Mesenchymal stem cell (in vitro differentiated cells and primary cell): ENCODE results near the gene ZMYM2.

Experiments
- DNase-seq: peaks from one replicate; pipeline ENCODE4 v3.0.0-alpha.2; 2013
- H2AFZ ChIP-seq: one replicate; pipeline ENCODE4 v1.6.1; 2013; ENCODE audit warnings: low read depth, mild to moderate bottlenecking, control low read depth, inconsistent platforms, low read length, moderate library complexity
- H2AK5ac ChIP-seq: 2 replicates; pipeline ENCODE4 v1.6.1; 2013; ENCODE audit warnings: low read length, moderate library complexity, mild to moderate bottlenecking, inconsistent platforms; ENCODE audit not compliant: severe bottlenecking
- H2BK120ac ChIP-seq: one replicate; pipeline ENCODE4 v1.6.1; 2013; ENCODE audit warnings: low read depth, mild to moderate bottlenecking, inconsistent platforms, low read length, moderate library complexity
- H2BK12ac ChIP-seq, 2 experiments: one replicate each; pipeline ENCODE4 v1.6.1; 2013; ENCODE audit warnings: inconsistent platforms in 2 of 2, low read length in 2 of 2, mild to moderate bottlenecking in 2 of 2, moderate library complexity in 2 of 2, control low read depth in 1 of 2
- H2BK15ac ChIP-seq: one replicate; pipeline ENCODE4 v1.6.1; 2013; ENCODE audit warnings: mild to moderate bottlenecking, low read depth, inconsistent platforms; ENCODE audit not compliant: poor library complexity, severe bottlenecking
- H2BK5ac ChIP-seq: 2 replicates; pipeline ENCODE4 v1.6.1; 2013; ENCODE audit warnings: low read depth, mild to moderate bottlenecking, low read length, control low read depth, inconsistent platforms; ENCODE audit not compliant: poor library complexity, severe bottlenecking
- H3K14ac ChIP-seq, 2 experiments: one replicate each; pipeline ENCODE4 v1.6.1; 2013; ENCODE audit warnings: inconsistent platforms in 2 of 2, low read length in 2 of 2, control low read depth in 1 of 2, mild to moderate bottlenecking in 1 of 2, moderate library complexity in 1 of 2
- H3K18ac ChIP-seq, 2 experiments: one replicate each; pipeline ENCODE4 v1.6.1; 2013; ENCODE audit warnings: inconsistent platforms in 2 of 2, low read length in 2 of 2, control low read depth in 1 of 2, low read depth in 1 of 2, mild to moderate bottlenecking in 1 of 2
- H3K23ac ChIP-seq, 2 experiments: one replicate each; pipeline ENCODE4 v1.6.1; 2013; ENCODE audit warnings: inconsistent platforms in 2 of 2, low read length in 2 of 2, mild to moderate bottlenecking in 2 of 2, moderate library complexity in 2 of 2, control low read depth in 1 of 2
- H3K27ac ChIP-seq: 2 replicates; pipeline ENCODE4 v1.5.1; 2013; ENCODE audit warnings: mild to moderate bottlenecking, moderate library complexity, low read length, control low read depth, inconsistent platforms; ENCODE audit not compliant: poor library complexity, severe bottlenecking
- H3K27me3 ChIP-seq, 2 experiments: 2 replicates each; pipeline versions ENCODE4 v1.6.1 to v1.7.0; 2013; ENCODE audit warnings: low read length in 2 of 2, mild to moderate bottlenecking in 2 of 2, moderate library complexity in 2 of 2, control low read depth in 1 of 2, inconsistent platforms in 1 of 2; ENCODE audit not compliant: control insufficient read depth in 1 of 2, insufficient read depth in 1 of 2
- H3K36me3 ChIP-seq, 2 experiments: 2 replicates each; pipeline versions ENCODE4 v1.6.1 to v1.7.0; 2013; ENCODE audit warnings: low read length in 2 of 2, control low read depth in 1 of 2, inconsistent platforms in 1 of 2, low read depth in 1 of 2, mild to moderate bottlenecking in 1 of 2; ENCODE audit not compliant: insufficient read depth in 2 of 2, control insufficient read depth in 1 of 2
- H3K4ac ChIP-seq, 2 experiments: one replicate each; pipeline ENCODE4 v1.6.1; 2013; ENCODE audit warnings: inconsistent platforms in 2 of 2, low read length in 2 of 2, mild to moderate bottlenecking in 2 of 2, moderate library complexity in 2 of 2, control low read depth in 1 of 2, low read depth in 1 of 2
- H3K4me1 ChIP-seq: 2 replicates; pipeline ENCODE4 v1.6.1; 2013; ENCODE audit warnings: low read depth, low read length, control low read depth; ENCODE audit not compliant: control insufficient read depth, insufficient read depth
- H3K4me2 ChIP-seq: 2 replicates; pipeline ENCODE4 v1.6.1; 2013; ENCODE audit warnings: low read length, mild to moderate bottlenecking, inconsistent platforms; ENCODE audit not compliant: poor library complexity, severe bottlenecking
- H3K4me3 ChIP-seq, 2 experiments: 2 replicates each; pipeline versions ENCODE4 v1.5.1 to v1.7.0; 2013; ENCODE audit warnings: low read length in 2 of 2, mild to moderate bottlenecking in 2 of 2, control low read depth in 1 of 2, low read depth in 1 of 2; ENCODE audit not compliant: insufficient read depth in 1 of 2
- H3K79me1 ChIP-seq: replicated peaks from 2 replicates; pipeline ENCODE4 v1.6.1; 2013; ENCODE audit warnings: mild to moderate bottlenecking, control low read depth, low read length, inconsistent platforms; ENCODE audit not compliant: poor library complexity, severe bottlenecking
- H3K9ac ChIP-seq: 2 replicates; pipeline ENCODE4 v1.7.0; 2013; ENCODE audit warnings: mild to moderate bottlenecking, low read length, moderate library complexity
- H3K9me3 ChIP-seq: 2 replicates; pipeline ENCODE4 v1.7.0; 2013; ENCODE audit warnings: mild to moderate bottlenecking, low read length; ENCODE audit not compliant: control insufficient read depth
- H4K8ac ChIP-seq: one replicate; pipeline ENCODE4 v1.6.1; 2013; ENCODE audit warnings: inconsistent platforms, mild to moderate bottlenecking, low read length, moderate library complexity
- H4K91ac ChIP-seq: one replicate; pipeline ENCODE4 v1.6.1; 2013; ENCODE audit warnings: mild to moderate bottlenecking, low read length, inconsistent platforms
- WGBS: methylation state at CpG from one replicate; pipeline ENCODE4 v1.1.7; 2013; ENCODE audit warnings: mixed read lengths; 5-methylcytosine and 5-hydroxymethylcytosine counted together

Gene ZMYM2

GRCh38 chr13:20130652-20131051, 172.1 kb downstream of the ZMYM2 start:
- H2BK5ac ChIP-seq, result no peak overlapping the region
- no peak overlapping the region for H2BK12ac ChIP-seq
- no peak overlapping the region for H3K18ac ChIP-seq
- peaks cover 15 to 48% of the 10 kb centered on the region in 2 experiments for H3K27me3 ChIP-seq
- no peak overlapping the region for H3K14ac ChIP-seq
- WGBS, result 96% methylated on average over 2 of the region's 2 CpGs
- H3K9ac ChIP-seq, result no peak overlapping the region
- H4K91ac ChIP-seq, result no peak overlapping the region
- H3K9me3 ChIP-seq, result no peaks in the 10 kb centered on the region
- H2AFZ ChIP-seq, result no peak overlapping the region
- no peak for DNase-seq
- no peaks in the 10 kb centered on the region for H3K36me3 ChIP-seq
- no peak overlapping the region for H3K23ac ChIP-seq
- H3K4me1 ChIP-seq, result peaks cover 15% of the 10 kb centered on the region
- H3K79me1 ChIP-seq, result no peaks in the 10 kb centered on the region
- no peak overlapping the region for H3K4me2 ChIP-seq
- no peak overlapping the region for H2BK15ac ChIP-seq
- H3K27ac ChIP-seq, result no peak overlapping the region
- H3K4me3 ChIP-seq, result no peak overlapping the region
- H3K4ac ChIP-seq, result no peak overlapping the region
- no peak overlapping the region for H2AK5ac ChIP-seq
- no peak overlapping the region for H2BK120ac ChIP-seq
- H4K8ac ChIP-seq, result no peak overlapping the region

DNA sequence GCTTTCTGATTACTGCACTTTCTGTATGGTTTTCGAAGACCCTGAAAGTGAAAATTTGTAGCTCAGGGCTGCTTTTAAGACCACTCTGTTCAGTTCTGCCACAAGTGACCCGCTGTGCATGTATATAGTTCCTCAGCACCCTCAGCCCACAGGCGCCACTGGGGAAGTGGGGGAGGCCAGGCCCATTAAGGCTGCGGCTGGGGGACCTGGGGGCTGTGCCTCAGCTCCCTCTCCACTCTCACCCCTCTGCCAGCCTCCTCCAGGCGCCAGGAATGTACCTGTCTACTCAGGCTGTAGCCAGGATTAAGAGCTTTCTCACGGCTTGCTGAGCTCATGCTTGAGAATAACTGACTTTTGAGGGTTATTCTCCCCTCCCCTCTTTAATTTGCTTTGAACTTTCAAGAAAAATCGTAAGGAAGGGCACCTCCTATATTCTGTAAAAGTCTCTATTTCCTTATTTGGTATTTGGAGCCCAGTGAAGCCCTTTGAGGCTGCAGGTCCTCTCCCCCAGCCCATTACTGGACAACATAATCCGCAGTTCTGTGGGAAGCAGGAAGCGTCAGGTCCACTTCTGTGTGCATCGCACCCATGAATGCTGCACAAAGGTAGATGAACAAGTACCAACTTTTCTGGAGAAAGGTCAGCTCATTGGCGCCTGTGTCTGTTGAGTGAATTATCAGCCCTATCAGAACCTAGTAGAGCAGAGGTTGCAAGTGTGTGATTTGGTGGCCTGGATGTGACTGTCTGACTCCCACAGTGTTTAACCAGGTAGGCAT, 172.7 kb downstream of the ZMYM2 start:
- no peak overlapping the region for H3K4ac ChIP-seq
- peaks cover 12 to 48% of the 10 kb centered on the region in 2 experiments for H3K27me3 ChIP-seq
- no peaks in the 10 kb centered on the region for H3K79me1 ChIP-seq
- DNase-seq, result no peak
- WGBS, result 85% methylated on average over 11 of the region's 11 CpGs
- peaks cover 15% of the 10 kb centered on the region for H3K4me1 ChIP-seq
- H3K4me2 ChIP-seq, result no peak overlapping the region
- H2BK5ac ChIP-seq, result no peak overlapping the region
- no peak overlapping the region for H3K4me3 ChIP-seq
- H4K91ac ChIP-seq, result no peak overlapping the region
- no peak overlapping the region for H2BK15ac ChIP-seq
- no peak overlapping the region for H3K9ac ChIP-seq
- H3K27ac ChIP-seq, result no peak overlapping the region
- no peak overlapping the region for H3K18ac ChIP-seq
- no peak overlapping the region for H2BK120ac ChIP-seq
- H2AK5ac ChIP-seq, result no peak overlapping the region
- no peaks in the 10 kb centered on the region for H3K9me3 ChIP-seq
- H3K23ac ChIP-seq, result no peak overlapping the region
- H4K8ac ChIP-seq, result no peak overlapping the region
- H3K14ac ChIP-seq, result no peak overlapping the region
- no peaks in the 10 kb centered on the region for H3K36me3 ChIP-seq
- no peak overlapping the region for H2BK12ac ChIP-seq
- H2AFZ ChIP-seq, result no peak overlapping the region

DNA sequence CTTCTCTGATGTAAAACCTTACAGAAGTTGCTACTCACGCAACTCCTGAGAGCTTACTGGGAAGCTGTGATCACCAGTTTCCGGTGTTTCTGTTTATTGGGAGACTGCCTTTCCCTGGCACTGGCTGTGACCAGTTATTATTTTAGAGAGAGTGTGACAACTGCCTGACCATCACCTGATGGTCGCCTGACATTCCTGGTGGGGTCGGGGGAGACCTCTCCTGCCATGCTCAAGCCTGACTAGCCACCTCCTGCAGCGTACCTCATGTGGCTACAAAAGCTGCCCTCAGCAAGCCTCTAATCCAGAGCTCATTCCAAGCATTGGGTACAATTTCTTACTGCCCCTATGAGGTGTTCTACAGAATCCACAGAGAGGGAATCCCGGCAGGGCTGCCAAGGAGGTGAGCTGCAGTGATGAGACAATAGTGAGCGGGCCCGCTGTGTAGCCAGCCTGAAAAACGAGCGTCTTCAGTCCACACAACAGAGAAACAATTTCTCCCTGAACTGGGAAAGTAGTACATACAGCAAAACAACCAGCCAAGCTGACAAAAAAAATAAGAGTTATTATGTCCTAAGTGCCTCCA, 173.6 kb downstream of the ZMYM2 start:
- no peak overlapping the region for H2BK5ac ChIP-seq
- H3K9ac ChIP-seq, result no peak overlapping the region
- H2BK15ac ChIP-seq, result no peak overlapping the region
- no peak overlapping the region for H4K8ac ChIP-seq
- H3K27ac ChIP-seq, result no peak overlapping the region
- no peak for DNase-seq
- no peak overlapping the region for H3K14ac ChIP-seq
- H3K4me2 ChIP-seq, result no peak overlapping the region
- H2BK12ac ChIP-seq, result no peak overlapping the region
- no peaks in the 10 kb centered on the region for H3K9me3 ChIP-seq
- H3K23ac ChIP-seq, result no peak overlapping the region
- no peaks in the 10 kb centered on the region for H3K79me1 ChIP-seq
- H3K36me3 ChIP-seq, result no peaks in the 10 kb centered on the region
- WGBS, result 84% methylated on average over 10 of the region's 10 CpGs
- no peak overlapping the region for H2BK120ac ChIP-seq
- H3K18ac ChIP-seq, result no peak overlapping the region
- H4K91ac ChIP-seq, result no peak overlapping the region
- H3K4ac ChIP-seq, result no peak overlapping the region
- H2AK5ac ChIP-seq, result no peak overlapping the region
- no peak overlapping the region for H2AFZ ChIP-seq
- peaks cover 12 to 57% of the 10 kb centered on the region in 2 experiments for H3K27me3 ChIP-seq
- H3K4me3 ChIP-seq, result no peak overlapping the region
- H3K4me1 ChIP-seq, result peaks cover 14% of the 10 kb centered on the region

DNA sequence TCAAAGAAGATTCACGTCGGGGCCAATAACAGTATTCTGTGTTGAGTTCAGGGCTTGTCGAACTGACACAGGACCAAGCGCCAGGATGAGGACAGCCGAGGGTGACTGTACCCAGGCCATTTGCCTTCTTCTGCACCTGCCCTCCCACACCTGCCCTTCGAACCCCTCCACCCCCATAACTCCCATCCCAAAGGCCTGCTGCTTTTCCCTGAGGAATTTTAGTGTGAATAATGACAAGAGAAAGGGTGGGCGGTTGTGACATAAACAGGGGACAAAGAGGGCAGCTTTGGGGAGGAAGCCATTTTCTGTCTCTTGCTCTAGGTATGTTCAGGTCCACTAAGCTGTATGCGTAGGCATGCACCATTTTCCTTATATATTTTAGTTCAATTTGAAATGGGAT, 176.2 kb downstream of the ZMYM2 start:
- Histone ChIP-seq H4K8ac (no peak overlapping the region), H3K4me1 (no peaks in the 10 kb centered on the region), H2BK5ac (no peak overlapping the region), H2BK15ac (no peak overlapping the region), H4K91ac (no peak overlapping the region), H3K23ac (no peak overlapping the region), H3K4ac (no peak overlapping the region), H3K18ac (no peak overlapping the region), H3K36me3 (no peaks in the 10 kb centered on the region), H3K27me3 (peaks cover 21 to 68% of the 10 kb centered on the region in 2 experiments), H3K9me3 (no peaks in the 10 kb centered on the region), H2AFZ (no peak overlapping the region), H3K4me2 (no peak overlapping the region), H3K79me1 (no peaks in the 10 kb centered on the region), H2BK120ac (no peak overlapping the region), H3K9ac (no peak overlapping the region), H3K4me3 (no peak overlapping the region), H2AK5ac (no peak overlapping the region), H3K14ac (no peak overlapping the region), H3K27ac (no peak overlapping the region), H2BK12ac (no peak overlapping the region)
- no peak for DNase-seq
- WGBS, result 83% methylated on average over 5 of the region's 8 CpGs
